ENCODE measurements around the gene AQP10. TPM values are rescaled to one million over a fixed set of nuclear protein-coding genes. Genes with fewer than 3 reads are reported as not detected.

AQP10 gene
- total RNA-seq, 6 donors from 2014 or later = 0.15 to 2.1 (median 0.45) TPM

- DNase-seq (no peak), ATAC-seq (ENCODE audit: low FRiP score in 2 of 2) (no peak)
- Histone ChIP-seq H3K27ac (peak overlapping the region; percentile 83 to 96 (median 94)), H3K4me3 (peak overlapping the region in 3 of 4 donors; percentile 39 to 76 (median 59)), H3K4me1 (peaks cover 36 to 59% (median 46%) of the 10 kb centered on the region in 4 donors), H3K36me3 (peaks cover 0 to 29% (median 4%) of the 10 kb centered on the region in 4 donors), H3K9me3 (no peaks in the 10 kb centered on the region), H3K27me3 (peaks cover 0 to 8% (median 2%) of the 10 kb centered on the region in 4 donors)
- 25 to 28% methylated on average over 5 of the region's 5 CpGs for WGBS, 2 donors
- TF ChIP-seq POLR2A (IDR thresholded peaks at IDR 0.05) = no peak
- no peak for TF ChIP-seq CTCF (IDR thresholded peaks at IDR 0.05)
- TF ChIP-seq POLR2AphosphoS5 (IDR thresholded peaks at IDR 0.05) = peak in 1 of 2 donors; percentile 48
- TF ChIP-seq EP300 (IDR thresholded peaks at IDR 0.05) = peak in 1 of 4 donors; percentile 43
These were observed 6.8 kb downstream of the AQP10 start for GRCh38 chr1:154327466-154328317.

- Histone ChIP-seq H3K27ac (peak overlapping the region; percentile 31 to 96 (median 94)), H3K4me3 (peak overlapping the region; percentile 20 to 59 (median 48)), H3K9me3 (no peaks in the 10 kb centered on the region), H3K4me1 (peaks cover 36 to 59% (median 46%) of the 10 kb centered on the region in 4 donors), H3K27me3 (peaks cover 0 to 8% (median 2%) of the 10 kb centered on the region in 4 donors), H3K36me3 (peaks cover 0 to 36% (median 4%) of the 10 kb centered on the region in 4 donors)
- DNase-seq = peak; percentile 89 to 97
- no peak for TF ChIP-seq CTCF (IDR thresholded peaks at IDR 0.05)
- peak in 1 of 2 donors; percentile 32 for TF ChIP-seq POLR2AphosphoS5 (IDR thresholded peaks at IDR 0.05)
- TF ChIP-seq EP300 (IDR thresholded peaks at IDR 0.05) = no peak
- TF ChIP-seq POLR2A (IDR thresholded peaks at IDR 0.05) = peak in 1 of 4 donors; percentile 38
- 16 to 17% methylated on average over 16 to 26 of the region's 76 CpGs for WGBS, 2 donors
- peak; percentile 63 to 81 for ATAC-seq (ENCODE audit: low FRiP score in 2 of 2)
These were observed 7.6 kb downstream of the AQP10 start for GRCh38 chr1:154328318-154329151.

GRCh38 chr1:154329152-154329521, 8.2 kb downstream of the AQP10 start:
- DNase-seq = no peak
- no peak for TF ChIP-seq EP300 (IDR thresholded peaks at IDR 0.05)
- TF ChIP-seq CTCF (IDR thresholded peaks at IDR 0.05) = no peak
- TF ChIP-seq POLR2A (IDR thresholded peaks at IDR 0.05) = no peak
- TF ChIP-seq POLR2AphosphoS5 (IDR thresholded peaks at IDR 0.05) = no peak
- H3K9me3 ChIP-seq = no peaks in the 10 kb centered on the region
- no peak for ATAC-seq (ENCODE audit: low FRiP score in 2 of 2)
- H3K4me3 ChIP-seq = peak overlapping the region in 3 of 4 donors; percentile 39 to 59 (median 57)
- 80 to 83% methylated on average over 6 of the region's 6 CpGs for WGBS, 2 donors
- H3K4me1 ChIP-seq = peaks cover 36 to 61% (median 48%) of the 10 kb centered on the region in 4 donors
- peaks cover 0 to 8% (median 2%) of the 10 kb centered on the region in 4 donors for H3K27me3 ChIP-seq
- peak overlapping the region in 3 of 4 donors; percentile 31 to 96 (median 95) for H3K27ac ChIP-seq
- H3K36me3 ChIP-seq = peaks cover 0 to 41% (median 6%) of the 10 kb centered on the region in 4 donors

- peak overlapping the region in 2 of 4 donors; percentile 95 to 96 for H3K27ac ChIP-seq
- 81 to 90% methylated on average over 7 of the region's 7 CpGs for WGBS, 2 donors
- H3K4me1 ChIP-seq = peaks cover 36 to 62% (median 50%) of the 10 kb centered on the region in 4 donors
- TF ChIP-seq CTCF (IDR thresholded peaks at IDR 0.05) (no peak), POLR2AphosphoS5 (IDR thresholded peaks at IDR 0.05) (no peak), POLR2A (IDR thresholded peaks at IDR 0.05) (no peak), EP300 (IDR thresholded peaks at IDR 0.05) (no peak)
- DNase-seq = no peak
- peaks cover 0 to 8% (median 2%) of the 10 kb centered on the region in 4 donors for H3K27me3 ChIP-seq
- H3K36me3 ChIP-seq = peaks cover 0 to 44% (median 6%) of the 10 kb centered on the region in 4 donors
- H3K4me3 ChIP-seq = peak overlapping the region in 1 of 4 donors; percentile 59
- no peak for ATAC-seq (ENCODE audit: low FRiP score in 2 of 2)
- H3K9me3 ChIP-seq = no peaks in the 10 kb centered on the region
These were observed 8.7 kb downstream of the AQP10 start for GRCh38 chr1:154329551-154330131.
